Measurements from ENCODE around the gene IFT88.
"Not testable (repeated sequence)": the region's sequence is repeated elsewhere in the genome, so short reads cannot be mapped to it uniquely, and the experiment has no call there.

Gene IFT88

GRCh38 chr13:20676213-20676612 is 109.3 kb downstream of the IFT88 start:
- no peaks in the 10 kb centered on the region for H3K4me1 ChIP-seq (ENCODE audit: low read length)
- no peak for DNase-seq
- H3K27ac ChIP-seq (ENCODE audit: low read length), result no peak overlapping the region
- H3K9me3 ChIP-seq (replicated peaks; ENCODE audit: insufficient read depth, low read length), result no peaks in the 10 kb centered on the region
- TF ChIP-seq CTCF (IDR thresholded peaks at IDR 0.05; ENCODE audit: low read length), result no peak
- no peak for TF ChIP-seq EZH2 (optimal IDR thresholded peaks at IDR 0.05; ENCODE audit: low read depth, low read length)
- H3K9ac ChIP-seq (ENCODE audit: low read length), result no peak overlapping the region
- H3K36me3 ChIP-seq (replicated peaks; ENCODE audit: insufficient read depth, low read length), result no peaks in the 10 kb centered on the region
- no peaks in the 10 kb centered on the region for H3K27me3 ChIP-seq (replicated peaks; ENCODE audit: insufficient read depth, low read length)
- no peak overlapping the region for H3K4me3 ChIP-seq (ENCODE audit: low read length)
- H3K9me2 ChIP-seq (replicated peaks; ENCODE audit: insufficient read depth, low read length), result no peaks in the 10 kb centered on the region
- H3K79me2 ChIP-seq (ENCODE audit: low read length), result no peaks in the 10 kb centered on the region
- no peak overlapping the region for H3K4me2 ChIP-seq (ENCODE audit: low read depth, low read length)
- no peak overlapping the region for H2AFZ ChIP-seq (ENCODE audit: low read length)
- H3F3A ChIP-seq (ENCODE audit: insufficient read depth, low read length), result no peaks in the 10 kb centered on the region
- H4K20me1 ChIP-seq (ENCODE audit: insufficient read depth, low read length), result no peaks in the 10 kb centered on the region

DNA sequence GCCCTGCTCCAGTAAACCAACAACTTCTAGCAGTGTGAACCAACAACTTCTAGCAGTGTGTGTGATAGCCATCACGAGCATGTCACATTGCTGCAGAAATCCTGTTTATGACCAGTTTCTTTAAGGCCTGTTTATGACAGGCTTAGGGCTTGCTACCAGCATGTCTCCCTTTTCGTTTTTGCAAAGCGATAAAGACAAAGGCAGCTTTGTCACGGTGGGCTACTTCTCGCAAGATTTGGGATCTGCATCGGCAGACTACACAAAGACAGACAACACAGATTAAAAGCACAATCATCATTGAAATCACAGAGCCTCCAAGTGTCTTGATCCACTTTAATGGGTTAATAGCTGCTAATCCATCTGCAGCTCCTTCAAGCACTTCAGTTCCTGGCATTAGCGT is 111.6 kb downstream of the IFT88 start:
- not testable (repeated sequence) for H3K36me3 ChIP-seq (replicated peaks; ENCODE audit: insufficient read depth, low read length); DNase-seq; H3F3A ChIP-seq (ENCODE audit: insufficient read depth, low read length); H2AFZ ChIP-seq (ENCODE audit: low read length); H3K27ac ChIP-seq (ENCODE audit: low read length); H3K4me3 ChIP-seq (ENCODE audit: low read length); H3K9me3 ChIP-seq (replicated peaks; ENCODE audit: insufficient read depth, low read length); H3K4me2 ChIP-seq (ENCODE audit: low read depth, low read length); H4K20me1 ChIP-seq (ENCODE audit: insufficient read depth, low read length); H3K9ac ChIP-seq (ENCODE audit: low read length); H3K4me1 ChIP-seq (ENCODE audit: low read length); H3K79me2 ChIP-seq (ENCODE audit: low read length); H3K9me2 ChIP-seq (replicated peaks; ENCODE audit: insufficient read depth, low read length); H3K27me3 ChIP-seq (replicated peaks; ENCODE audit: insufficient read depth, low read length)

- no peaks in the 10 kb centered on the region for H3K36me3 ChIP-seq (replicated peaks; ENCODE audit: insufficient read depth, low read length)
- no peaks in the 10 kb centered on the region for H3F3A ChIP-seq (ENCODE audit: insufficient read depth, low read length)
- no peaks in the 10 kb centered on the region for H3K79me2 ChIP-seq (ENCODE audit: low read length)
- no peaks in the 10 kb centered on the region for H3K9me2 ChIP-seq (replicated peaks; ENCODE audit: insufficient read depth, low read length)
- H3K4me1 ChIP-seq (ENCODE audit: low read length), result no peaks in the 10 kb centered on the region
- H3K27me3 ChIP-seq (replicated peaks; ENCODE audit: insufficient read depth, low read length), result no peaks in the 10 kb centered on the region
- no peak overlapping the region for H3K27ac ChIP-seq (ENCODE audit: low read length)
- H2AFZ ChIP-seq (ENCODE audit: low read length), result no peak overlapping the region
- no peaks in the 10 kb centered on the region for H3K9me3 ChIP-seq (replicated peaks; ENCODE audit: insufficient read depth, low read length)
- no peak overlapping the region for H3K9ac ChIP-seq (ENCODE audit: low read length)
- DNase-seq, result no peak
- no peak overlapping the region for H3K4me3 ChIP-seq (ENCODE audit: low read length)
- TF ChIP-seq CTCF (IDR thresholded peaks at IDR 0.05; ENCODE audit: low read length), result no peak
- TF ChIP-seq EZH2 (optimal IDR thresholded peaks at IDR 0.05; ENCODE audit: low read depth, low read length), result no peak
- TF ChIP-seq EZH2phosphoT487 (IDR thresholded peaks at IDR 0.05; ENCODE audit: low read length), result no peak
- no peak overlapping the region for H3K4me2 ChIP-seq (ENCODE audit: low read depth, low read length)
- no peaks in the 10 kb centered on the region for H4K20me1 ChIP-seq (ENCODE audit: insufficient read depth, low read length)
These were observed 112.9 kb downstream of the IFT88 start for GRCh38 chr13:20679879-20680278.

GRCh38 chr13:20680416-20681080 is 113.6 kb downstream of the IFT88 start:
- Histone ChIP-seq H3K27me3 (replicated peaks; ENCODE audit: insufficient read depth, low read length) (no peaks in the 10 kb centered on the region), H3F3A (ENCODE audit: insufficient read depth, low read length) (no peaks in the 10 kb centered on the region)

GRCh38 chr13:20681481-20681880 is 114.5 kb downstream of the IFT88 start:
- not testable (repeated sequence) for H3K27ac ChIP-seq (ENCODE audit: low read length); H3K4me1 ChIP-seq (ENCODE audit: low read length); H3K36me3 ChIP-seq (replicated peaks; ENCODE audit: insufficient read depth, low read length); H3K27me3 ChIP-seq (replicated peaks; ENCODE audit: insufficient read depth, low read length); H4K20me1 ChIP-seq (ENCODE audit: insufficient read depth, low read length); H3K4me3 ChIP-seq (ENCODE audit: low read length); H3K9ac ChIP-seq (ENCODE audit: low read length); H2AFZ ChIP-seq (ENCODE audit: low read length); H3F3A ChIP-seq (ENCODE audit: insufficient read depth, low read length); H3K9me3 ChIP-seq (replicated peaks; ENCODE audit: insufficient read depth, low read length); H3K79me2 ChIP-seq (ENCODE audit: low read length); H3K4me2 ChIP-seq (ENCODE audit: low read depth, low read length); H3K9me2 ChIP-seq (replicated peaks; ENCODE audit: insufficient read depth, low read length); DNase-seq

More at GRCh38 chr13:20680416-20681080, 113.6 kb downstream of the IFT88 start:
- Histone ChIP-seq H2AFZ (ENCODE audit: low read length) (no peak overlapping the region), H3K4me2 (ENCODE audit: low read depth, low read length) (no peak overlapping the region), H3K4me3 (ENCODE audit: low read length) (no peak overlapping the region), H3K9me2 (replicated peaks; ENCODE audit: insufficient read depth, low read length) (no peaks in the 10 kb centered on the region), H3K79me2 (ENCODE audit: low read length) (no peaks in the 10 kb centered on the region), H4K20me1 (ENCODE audit: insufficient read depth, low read length) (no peaks in the 10 kb centered on the region), H3K9ac (ENCODE audit: low read length) (no peak overlapping the region), H3K36me3 (replicated peaks; ENCODE audit: insufficient read depth, low read length) (no peaks in the 10 kb centered on the region), H3K27ac (ENCODE audit: low read length) (no peak overlapping the region), H3K4me1 (ENCODE audit: low read length) (no peaks in the 10 kb centered on the region), H3K9me3 (replicated peaks; ENCODE audit: insufficient read depth, low read length) (no peaks in the 10 kb centered on the region)
- no peak for DNase-seq
- TF ChIP-seq EZH2 (optimal IDR thresholded peaks at IDR 0.05; ENCODE audit: low read depth, low read length) (no peak), EZH2phosphoT487 (IDR thresholded peaks at IDR 0.05; ENCODE audit: low read length) (no peak), CTCF (IDR thresholded peaks at IDR 0.05; ENCODE audit: low read length) (no peak)

Data from MM.1S (cell line).